CD1c-positive myeloid dendritic cell (primary cell): ENCODE results near the gene CRKL.
A peak's percentile ranks its signal among the peaks of the same experiment; 100 is the strongest.

Experiments used
- DNase-seq: peaks from one replicate; pipeline ENCODE4 v3.0.0-alpha.2; 2016; ENCODE audit errors: extremely low spot score

Gene CRKL

GRCh38 chr22:20952544-20953341 lies 35.5 kb downstream of the CRKL start:
- no peak for DNase-seq

GRCh38 chr22:20953342-20953608 lies 36.1 kb downstream of the CRKL start:
- no peak for DNase-seq

GRCh38 chr22:20953668-20954500 lies 36.7 kb downstream of the CRKL start:
- DNase-seq, result no peak

- DNase-seq, result no peak
Observed at GRCh38 chr22:20955548-20955947, 38.3 kb downstream of the CRKL start.

- DNase-seq, result no peak
Observed at GRCh38 chr22:20956258-20957101, 39.3 kb downstream of the CRKL start.

GRCh38 chr22:20957102-20957682 lies 40.0 kb downstream of the CRKL start:
- DNase-seq, result peak; percentile 54

GRCh38 chr22:20957683-20958431 lies 40.6 kb downstream of the CRKL start:
- peak; percentile 41 for DNase-seq

GRCh38 chr22:20959578-20960461 lies 42.6 kb downstream of the CRKL start:
- no peak for DNase-seq

- no peak for DNase-seq
Observed at GRCh38 chr22:20960609-20961008, 43.4 kb downstream of the CRKL start.

GRCh38 chr22:20962491-20962945 lies 45.3 kb downstream of the CRKL start:
- no peak for DNase-seq

- DNase-seq, result no peak
Observed at GRCh38 chr22:20963201-20964052, 46.2 kb downstream of the CRKL start.

GRCh38 chr22:20964090-20964798 lies 47.0 kb downstream of the CRKL start:
- no peak for DNase-seq

- no peak for DNase-seq
Observed at GRCh38 chr22:20964799-20965103, 47.5 kb downstream of the CRKL start.

- no peak for DNase-seq
Observed at GRCh38 chr22:20965104-20965887, 48.1 kb downstream of the CRKL start.

GRCh38 chr22:20965888-20966855 lies 49.0 kb downstream of the CRKL start:
- DNase-seq, result no peak

GRCh38 chr22:20966883-20967696 lies 49.9 kb downstream of the CRKL start, which contains the start of gene AIFM3:
Gene AIFM3 (plus strand): TSS chr22:20967255. CDS start chr22:20967945, 690 bp downstream.
- DNase-seq, result no peak
